SK-N-SH treated with all-trans-retinoic acid at 6 μM for 48 hours (cell line): ENCODE data around the gene SNX18.

Source experiments
- ATAC-seq: fragments of 200-7000 bp; cut with Tn5 transposase; 3 replicates; pipeline ENCODE4 v1.9.1; 2020; ENCODE audit warnings: mild to moderate bottlenecking, moderate library complexity
- ARNTL ChIP-seq: fragments of 450-650 bp; formaldehyde crosslinking; IDR thresholded peaks from 2 replicates; pipeline ENCODE4 v1.5.0; 2020; ENCODE audit warnings: low read depth, mild to moderate bottlenecking, moderate library complexity, borderline replicate concordance
- BACH2 ChIP-seq: fragments of 250-450 bp; sonication (Bioruptor Pico); IDR thresholded peaks from 2 replicates; pipeline ENCODE4 v1.9.0; 2021; ENCODE audit warnings: mild to moderate bottlenecking, borderline replicate concordance
- CSDC2 ChIP-seq: fragments of 250-450 bp; sonication (Bioruptor Pico); IDR thresholded peaks from 2 replicates; pipeline ENCODE4 v1.5.0; 2020; ENCODE audit warnings: mild to moderate bottlenecking, moderate library complexity
- ESRRG ChIP-seq: fragments of 250-450 bp; sonication (Bioruptor Pico); IDR thresholded peaks from 2 replicates; pipeline ENCODE4 v1.6.1; 2021; ENCODE audit warnings: mild to moderate bottlenecking
- GLIS3 ChIP-seq: fragments of 250-450 bp; sonication (Bioruptor Pico); IDR thresholded peaks from 2 replicates; pipeline ENCODE4 v1.5.0; 2020; ENCODE audit warnings: mild to moderate bottlenecking, moderate library complexity
- ISL1 ChIP-seq: fragments of 250-450 bp; sonication (Bioruptor Pico); IDR thresholded peaks from 2 replicates; pipeline ENCODE4 v2.1.2; 2022; ENCODE audit warnings: mild to moderate bottlenecking, moderate library complexity
- OSR1 ChIP-seq: fragments of 250-450 bp; sonication (Bioruptor Pico); IDR thresholded peaks from 2 replicates; pipeline ENCODE4 v1.8.0; 2022; ENCODE audit warnings: moderate library complexity, mild to moderate bottlenecking, inconsistent platforms
- RARB ChIP-seq: fragments of 250-450 bp; sonication (Bioruptor Pico); IDR thresholded peaks from 2 replicates; pipeline ENCODE4 v1.8.0; 2021; ENCODE audit warnings: mild to moderate bottlenecking, moderate library complexity
- TCF4 ChIP-seq: fragments of 250-450 bp; sonication (Bioruptor Pico); IDR thresholded peaks from 2 replicates; pipeline ENCODE4 v1.8.0; 2021; ENCODE audit warnings: mild to moderate bottlenecking, moderate library complexity, borderline replicate concordance
- TOX ChIP-seq: fragments of 250-450 bp; sonication (Bioruptor Pico); IDR thresholded peaks from 2 replicates; pipeline ENCODE4 v1.8.0; 2021; ENCODE audit warnings: mild to moderate bottlenecking, moderate library complexity, borderline replicate concordance
- ZC3H10 ChIP-seq: fragments of 250-450 bp; sonication (Bioruptor Pico); IDR thresholded peaks from 2 replicates; pipeline ENCODE4 v1.5.1; 2021; ENCODE audit warnings: mild to moderate bottlenecking, moderate library complexity
- ZFP3 ChIP-seq: fragments of 250-450 bp; sonication (Bioruptor Pico); IDR thresholded peaks from 2 replicates; pipeline ENCODE4 v1.5.0; 2020; ENCODE audit warnings: mild to moderate bottlenecking, moderate library complexity
- ZFP30 ChIP-seq: fragments of 450-650 bp; formaldehyde crosslinking; IDR thresholded peaks from 2 replicates; pipeline ENCODE4 v1.5.0; 2022; ENCODE audit warnings: mild to moderate bottlenecking, moderate library complexity
- ZNF565 ChIP-seq: fragments of 450-650 bp; formaldehyde crosslinking; conservative IDR thresholded peaks from 2 replicates; pipeline ENCODE4 v1.5.0; 2020; ENCODE audit warnings: low read depth, mild to moderate bottlenecking, moderate library complexity
- ZNF8 ChIP-seq: fragments of 450-650 bp; formaldehyde crosslinking; IDR thresholded peaks from 2 replicates; pipeline ENCODE4 v1.5.0; 2020; ENCODE audit warnings: mild to moderate bottlenecking, moderate library complexity
- TF ChIP-seq, protein P1 (sequence below): fragments of 250-450 bp; sonication (Bioruptor Pico); IDR thresholded peaks from 2 replicates; pipeline ENCODE4 v1.8.0; 2021; ENCODE audit warnings: low read depth, mild to moderate bottlenecking, moderate library complexity, borderline replicate concordance
- TF ChIP-seq, protein P2 (sequence below): fragments of 250-450 bp; sonication (Bioruptor Pico); IDR thresholded peaks from 2 replicates; pipeline ENCODE4 v1.5.0; 2020; ENCODE audit warnings: mild to moderate bottlenecking, moderate library complexity
- TF ChIP-seq, protein P3 (sequence below): fragments of 250-450 bp; sonication (Bioruptor Pico); IDR thresholded peaks from 2 replicates; pipeline ENCODE4 v1.5.1; 2021; ENCODE audit warnings: mild to moderate bottlenecking, moderate library complexity
- TF ChIP-seq, protein P4 (sequence below): fragments of 250-450 bp; sonication (Bioruptor Pico); IDR thresholded peaks from 2 replicates; pipeline ENCODE4 v1.5.1; 2020; ENCODE audit warnings: low read depth, mild to moderate bottlenecking, moderate library complexity
- TF ChIP-seq, protein P5 (sequence below): fragments of 250-450 bp; sonication (Bioruptor Pico); IDR thresholded peaks from 2 replicates; pipeline ENCODE4 v1.8.0; 2020; ENCODE audit warnings: mild to moderate bottlenecking, moderate library complexity, borderline replicate concordance

The SNX18 gene, protein sequence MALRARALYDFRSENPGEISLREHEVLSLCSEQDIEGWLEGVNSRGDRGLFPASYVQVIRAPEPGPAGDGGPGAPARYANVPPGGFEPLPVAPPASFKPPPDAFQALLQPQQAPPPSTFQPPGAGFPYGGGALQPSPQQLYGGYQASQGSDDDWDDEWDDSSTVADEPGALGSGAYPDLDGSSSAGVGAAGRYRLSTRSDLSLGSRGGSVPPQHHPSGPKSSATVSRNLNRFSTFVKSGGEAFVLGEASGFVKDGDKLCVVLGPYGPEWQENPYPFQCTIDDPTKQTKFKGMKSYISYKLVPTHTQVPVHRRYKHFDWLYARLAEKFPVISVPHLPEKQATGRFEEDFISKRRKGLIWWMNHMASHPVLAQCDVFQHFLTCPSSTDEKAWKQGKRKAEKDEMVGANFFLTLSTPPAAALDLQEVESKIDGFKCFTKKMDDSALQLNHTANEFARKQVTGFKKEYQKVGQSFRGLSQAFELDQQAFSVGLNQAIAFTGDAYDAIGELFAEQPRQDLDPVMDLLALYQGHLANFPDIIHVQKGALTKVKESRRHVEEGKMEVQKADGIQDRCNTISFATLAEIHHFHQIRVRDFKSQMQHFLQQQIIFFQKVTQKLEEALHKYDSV

DNA sequence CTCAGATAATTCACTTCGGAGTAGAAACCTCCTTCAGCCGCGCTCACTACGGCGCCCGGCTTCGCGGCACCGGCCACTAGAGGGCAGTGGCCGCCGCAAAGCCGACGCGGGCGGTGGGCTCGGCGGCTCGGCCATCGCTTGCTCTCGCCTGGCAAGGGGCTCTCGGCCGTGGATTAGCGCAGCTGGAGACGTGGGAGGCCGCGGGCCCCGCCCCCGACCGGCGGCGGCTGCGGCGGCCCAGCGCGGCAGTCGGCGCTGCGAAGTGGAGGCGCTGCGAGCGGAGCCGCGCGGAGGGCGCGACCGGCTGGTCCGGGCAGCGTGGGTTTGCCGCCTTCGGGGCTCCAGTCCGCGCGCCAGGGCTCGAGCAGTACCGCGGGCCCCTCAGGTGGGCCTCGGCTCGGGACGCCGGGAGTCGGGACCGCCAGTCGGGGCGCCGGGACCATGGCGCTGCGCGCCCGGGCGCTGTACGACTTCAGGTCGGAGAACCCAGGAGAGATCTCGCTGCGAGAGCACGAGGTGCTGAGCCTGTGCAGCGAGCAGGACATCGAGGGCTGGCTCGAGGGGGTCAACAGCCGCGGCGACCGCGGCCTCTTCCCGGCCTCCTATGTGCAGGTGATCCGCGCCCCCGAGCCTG is at the start of gene SNX18:
SNX18 (plus strand) TSS at position 248 of the 634 bp plus-strand sequence; CDS start at position 442, 194 bp downstream.
- TF ChIP-seq ISL1 (no peak), ARNTL (CRISPR knock-in tag) (no peak), CSDC2 (CRISPR knock-in tag) (no peak), TOX (CRISPR knock-in tag) (no peak), ZFP30 (CRISPR knock-in tag) (no peak), GLIS3 (CRISPR knock-in tag) (no peak), OSR1 (no peak), ZC3H10 (no peak), ZFP3 (CRISPR knock-in tag) (no peak), BACH2 (CRISPR knock-in tag) (no peak), ZNF8 (CRISPR knock-in tag) (no peak), TCF4 (CRISPR knock-in tag) (no peak), ZNF565 (CRISPR knock-in tag) (no peak)
- TF ChIP-seq, protein P1, sequence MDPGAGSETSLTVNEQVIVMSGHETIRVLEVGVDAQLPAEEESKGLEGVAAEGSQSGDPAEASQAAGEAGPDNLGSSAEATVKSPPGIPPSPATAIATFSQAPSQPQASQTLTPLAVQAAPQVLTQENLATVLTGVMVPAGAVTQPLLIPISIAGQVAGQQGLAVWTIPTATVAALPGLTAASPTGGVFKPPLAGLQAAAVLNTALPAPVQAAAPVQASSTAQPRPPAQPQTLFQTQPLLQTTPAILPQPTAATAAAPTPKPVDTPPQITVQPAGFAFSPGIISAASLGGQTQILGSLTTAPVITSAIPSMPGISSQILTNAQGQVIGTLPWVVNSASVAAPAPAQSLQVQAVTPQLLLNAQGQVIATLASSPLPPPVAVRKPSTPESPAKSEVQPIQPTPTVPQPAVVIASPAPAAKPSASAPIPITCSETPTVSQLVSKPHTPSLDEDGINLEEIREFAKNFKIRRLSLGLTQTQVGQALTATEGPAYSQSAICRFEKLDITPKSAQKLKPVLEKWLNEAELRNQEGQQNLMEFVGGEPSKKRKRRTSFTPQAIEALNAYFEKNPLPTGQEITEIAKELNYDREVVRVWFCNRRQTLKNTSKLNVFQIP (CRISPR knock-in tag), result no peak
- TF ChIP-seq, protein P2, sequence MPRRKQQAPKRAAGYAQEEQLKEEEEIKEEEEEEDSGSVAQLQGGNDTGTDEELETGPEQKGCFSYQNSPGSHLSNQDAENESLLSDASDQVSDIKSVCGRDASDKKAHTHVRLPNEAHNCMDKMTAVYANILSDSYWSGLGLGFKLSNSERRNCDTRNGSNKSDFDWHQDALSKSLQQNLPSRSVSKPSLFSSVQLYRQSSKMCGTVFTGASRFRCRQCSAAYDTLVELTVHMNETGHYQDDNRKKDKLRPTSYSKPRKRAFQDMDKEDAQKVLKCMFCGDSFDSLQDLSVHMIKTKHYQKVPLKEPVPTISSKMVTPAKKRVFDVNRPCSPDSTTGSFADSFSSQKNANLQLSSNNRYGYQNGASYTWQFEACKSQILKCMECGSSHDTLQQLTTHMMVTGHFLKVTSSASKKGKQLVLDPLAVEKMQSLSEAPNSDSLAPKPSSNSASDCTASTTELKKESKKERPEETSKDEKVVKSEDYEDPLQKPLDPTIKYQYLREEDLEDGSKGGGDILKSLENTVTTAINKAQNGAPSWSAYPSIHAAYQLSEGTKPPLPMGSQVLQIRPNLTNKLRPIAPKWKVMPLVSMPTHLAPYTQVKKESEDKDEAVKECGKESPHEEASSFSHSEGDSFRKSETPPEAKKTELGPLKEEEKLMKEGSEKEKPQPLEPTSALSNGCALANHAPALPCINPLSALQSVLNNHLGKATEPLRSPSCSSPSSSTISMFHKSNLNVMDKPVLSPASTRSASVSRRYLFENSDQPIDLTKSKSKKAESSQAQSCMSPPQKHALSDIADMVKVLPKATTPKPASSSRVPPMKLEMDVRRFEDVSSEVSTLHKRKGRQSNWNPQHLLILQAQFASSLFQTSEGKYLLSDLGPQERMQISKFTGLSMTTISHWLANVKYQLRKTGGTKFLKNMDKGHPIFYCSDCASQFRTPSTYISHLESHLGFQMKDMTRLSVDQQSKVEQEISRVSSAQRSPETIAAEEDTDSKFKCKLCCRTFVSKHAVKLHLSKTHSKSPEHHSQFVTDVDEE (CRISPR knock-in tag), result no peak
- TF ChIP-seq, protein P3, sequence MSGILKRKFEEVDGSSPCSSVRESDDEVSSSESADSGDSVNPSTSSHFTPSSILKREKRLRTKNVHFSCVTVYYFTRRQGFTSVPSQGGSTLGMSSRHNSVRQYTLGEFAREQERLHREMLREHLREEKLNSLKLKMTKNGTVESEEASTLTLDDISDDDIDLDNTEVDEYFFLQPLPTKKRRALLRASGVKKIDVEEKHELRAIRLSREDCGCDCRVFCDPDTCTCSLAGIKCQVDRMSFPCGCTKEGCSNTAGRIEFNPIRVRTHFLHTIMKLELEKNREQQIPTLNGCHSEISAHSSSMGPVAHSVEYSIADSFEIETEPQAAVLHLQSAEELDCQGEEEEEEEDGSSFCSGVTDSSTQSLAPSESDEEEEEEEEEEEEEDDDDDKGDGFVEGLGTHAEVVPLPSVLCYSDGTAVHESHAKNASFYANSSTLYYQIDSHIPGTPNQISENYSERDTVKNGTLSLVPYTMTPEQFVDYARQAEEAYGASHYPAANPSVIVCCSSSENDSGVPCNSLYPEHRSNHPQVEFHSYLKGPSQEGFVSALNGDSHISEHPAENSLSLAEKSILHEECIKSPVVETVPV (CRISPR knock-in tag), result no peak
- TF ChIP-seq, protein P4, sequence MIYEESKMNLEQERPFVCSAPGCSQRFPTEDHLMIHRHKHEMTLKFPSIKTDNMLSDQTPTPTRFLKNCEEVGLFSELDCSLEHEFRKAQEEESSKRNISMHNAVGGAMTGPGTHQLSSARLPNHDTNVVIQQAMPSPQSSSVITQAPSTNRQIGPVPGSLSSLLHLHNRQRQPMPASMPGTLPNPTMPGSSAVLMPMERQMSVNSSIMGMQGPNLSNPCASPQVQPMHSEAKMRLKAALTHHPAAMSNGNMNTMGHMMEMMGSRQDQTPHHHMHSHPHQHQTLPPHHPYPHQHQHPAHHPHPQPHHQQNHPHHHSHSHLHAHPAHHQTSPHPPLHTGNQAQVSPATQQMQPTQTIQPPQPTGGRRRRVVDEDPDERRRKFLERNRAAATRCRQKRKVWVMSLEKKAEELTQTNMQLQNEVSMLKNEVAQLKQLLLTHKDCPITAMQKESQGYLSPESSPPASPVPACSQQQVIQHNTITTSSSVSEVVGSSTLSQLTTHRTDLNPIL, result no peak
- ATAC-seq, result peak; percentile 89

DNA sequence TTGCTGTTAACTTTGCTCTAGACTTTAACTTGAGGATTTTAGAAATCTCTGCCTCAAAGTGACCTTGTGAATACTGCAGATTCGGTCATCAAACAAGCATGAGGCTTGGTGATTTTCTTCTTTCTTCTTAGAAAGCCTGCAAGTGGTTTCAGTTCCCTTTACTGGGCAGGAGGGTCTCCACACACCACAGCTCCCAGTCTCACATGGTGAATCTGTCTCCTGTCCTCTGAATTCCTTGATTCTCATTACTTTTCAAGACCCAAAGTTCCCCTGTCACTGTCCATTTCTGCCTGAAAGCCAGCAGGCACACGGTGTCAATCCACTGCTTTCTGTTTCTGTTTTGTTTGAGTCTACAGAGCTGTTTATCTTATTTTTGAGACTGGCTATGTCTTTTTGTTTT is 47.9 kb upstream of the SNX18 start:
- no peak for TF ChIP-seq ZFP30 (CRISPR knock-in tag)
- TF ChIP-seq RARB (CRISPR knock-in tag), result no peak
- no peak for TF ChIP-seq TOX (CRISPR knock-in tag)
- ATAC-seq, result peak; percentile 75

DNA sequence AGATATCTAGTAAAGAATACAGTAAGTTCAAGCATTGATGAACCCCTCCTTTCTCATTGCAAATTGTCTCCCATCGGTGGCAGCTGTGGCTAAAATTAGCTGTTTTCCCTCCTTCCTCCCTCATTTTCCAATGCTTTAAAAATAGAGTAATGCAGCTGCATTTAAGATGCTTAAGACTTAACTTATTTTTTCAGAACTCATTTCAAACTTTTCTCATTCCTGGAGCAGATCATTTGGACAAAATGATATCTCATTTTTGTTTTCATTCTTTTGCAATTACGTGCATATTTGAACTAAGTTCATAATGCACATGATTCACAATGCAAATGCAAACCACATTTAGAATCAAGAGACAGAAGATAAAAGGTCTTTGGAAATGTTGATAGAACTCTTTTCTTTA is 47.4 kb upstream of the SNX18 start:
- ATAC-seq, result peak; percentile 66
- TF ChIP-seq TCF4 (CRISPR knock-in tag) (no peak), ZNF565 (CRISPR knock-in tag) (no peak), ZFP3 (CRISPR knock-in tag) (no peak), ZC3H10 (no peak), ZFP30 (CRISPR knock-in tag) (no peak), ZNF8 (CRISPR knock-in tag) (no peak), ARNTL (CRISPR knock-in tag) (no peak), CSDC2 (CRISPR knock-in tag) (no peak), GLIS3 (CRISPR knock-in tag) (no peak), ISL1 (no peak), ESRRG (no peak)
- TF ChIP-seq, protein P5, sequence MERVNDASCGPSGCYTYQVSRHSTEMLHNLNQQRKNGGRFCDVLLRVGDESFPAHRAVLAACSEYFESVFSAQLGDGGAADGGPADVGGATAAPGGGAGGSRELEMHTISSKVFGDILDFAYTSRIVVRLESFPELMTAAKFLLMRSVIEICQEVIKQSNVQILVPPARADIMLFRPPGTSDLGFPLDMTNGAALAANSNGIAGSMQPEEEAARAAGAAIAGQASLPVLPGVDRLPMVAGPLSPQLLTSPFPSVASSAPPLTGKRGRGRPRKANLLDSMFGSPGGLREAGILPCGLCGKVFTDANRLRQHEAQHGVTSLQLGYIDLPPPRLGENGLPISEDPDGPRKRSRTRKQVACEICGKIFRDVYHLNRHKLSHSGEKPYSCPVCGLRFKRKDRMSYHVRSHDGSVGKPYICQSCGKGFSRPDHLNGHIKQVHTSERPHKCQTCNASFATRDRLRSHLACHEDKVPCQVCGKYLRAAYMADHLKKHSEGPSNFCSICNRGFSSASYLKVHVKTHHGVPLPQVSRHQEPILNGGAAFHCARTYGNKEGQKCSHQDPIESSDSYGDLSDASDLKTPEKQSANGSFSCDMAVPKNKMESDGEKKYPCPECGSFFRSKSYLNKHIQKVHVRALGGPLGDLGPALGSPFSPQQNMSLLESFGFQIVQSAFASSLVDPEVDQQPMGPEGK (CRISPR knock-in tag), result no peak
- TF ChIP-seq, protein P3 (CRISPR knock-in tag), result no peak
- TF ChIP-seq, protein P4, result no peak
- TF ChIP-seq, protein P1 (CRISPR knock-in tag), result no peak
